ENCODE results near the gene SREBF1. TPM values are rescaled to one million over a fixed set of nuclear protein-coding genes. Genes with fewer than 3 reads are reported as not detected.

SREBF1 gene
- total and polyA plus RNA-seq, 10 of the 15 experiments (the other 5 are each of a cell fraction or from before 2014, with no cell fraction given) = 1.4 to 84.6 (median 20.4) TPM

- TF ChIP-seq NR2F1 (conservative IDR thresholded peaks at IDR 0.05) = no peak
- no peak for TF ChIP-seq MAX (IDR thresholded peaks at IDR 0.05; ENCODE audit: low read depth, low read length)
- TF ChIP-seq WRNIP1 (IDR thresholded peaks at IDR 0.05; ENCODE audit: borderline replicate concordance, low read depth, low read length) = no peak
- no peak for TF ChIP-seq ZNF207 (IDR thresholded peaks at IDR 0.05; ENCODE audit: borderline replicate concordance)
- TF ChIP-seq ZBTB33 (IDR thresholded peaks at IDR 0.05) = no peak
- no peak for TF ChIP-seq TCF7 (IDR thresholded peaks at IDR 0.05; ENCODE audit: borderline replicate concordance)
Measured at GRCh38 chr17:17845046-17845775, 8.4 kb upstream of the SREBF1 start (continued).

GRCh38 chr17:17844500-17844899 is 7.7 kb upstream of the SREBF1 start:
- intact Hi-C loops (cut with micrococcal nuclease; ENCODE audit: unreplicated experiment) = no loop called here
- CTCF ChIA-PET = no interaction called here
- FAIRE-seq (no peak), DNase-seq (ENCODE audit: low read depth, low spot score) (no peak), ATAC-seq (no peak)
- Histone ChIP-seq H3K9me3 (replicated peaks; ENCODE audit: control insufficient read depth, insufficient read depth, low read length) (no peaks in the 10 kb centered on the region), H2AFZ (ENCODE audit: control insufficient read depth, low read depth, low read length) (no peak overlapping the region), H3K4me1 (ENCODE audit: control insufficient read depth, insufficient read depth, low read length) (peaks cover 14% of the 10 kb centered on the region), H3K9ac (ENCODE audit: control insufficient read depth, insufficient read depth, low read length) (no peak overlapping the region), H3K27ac (ENCODE audit: control insufficient read depth, insufficient read depth) (no peak overlapping the region), H3K27me3 (replicated peaks in 1 of 2; ENCODE audit: control insufficient read depth in 2 of 2, insufficient read depth in 2 of 2, low read length in 1 of 2) (no peaks in the 10 kb centered on the region), H3K36me3 (ENCODE audit: control insufficient read depth in 2 of 2, insufficient read depth in 2 of 2, low read length in 1 of 2) (no peaks in the 10 kb centered on the region), H3K79me2 (ENCODE audit: control insufficient read depth, insufficient read depth, low read length) (no peaks in the 10 kb centered on the region), H3K4me3 (no peak overlapping the region), H3K4me2 (ENCODE audit: control insufficient read depth, insufficient read depth) (no peak overlapping the region), H4K20me1 (ENCODE audit: control insufficient read depth, insufficient read depth) (no peaks in the 10 kb centered on the region)
- RAD21 ChIA-PET (ENCODE audit: unreplicated experiment) = no interaction called here
- BruUV-seq (replicated peaks) = no TSS peak
- WGBS (ENCODE audit: insufficient coverage, insufficient replicate concordance, low lambda C conversion rate, missing lambda C conversion rate) = 67% methylated on average over 6 of the region's 6 CpGs
- SMC1A ChIA-PET (ENCODE audit: uncharacterized antibody, unreplicated experiment) = no interaction called here
- POLR2A ChIA-PET = no interaction called here
- in situ Hi-C loops (cut with MboI) = no loop called here
- TF ChIP-seq SMARCA5 (IDR thresholded peaks at IDR 0.05) (no peak), CEBPZ (IDR thresholded peaks at IDR 0.05; ENCODE audit: low read depth, low read length) (no peak), ZBTB11 (CRISPR knock-in tag; IDR thresholded peaks at IDR 0.05) (no peak), WRNIP1 (IDR thresholded peaks at IDR 0.05; ENCODE audit: borderline replicate concordance, low read depth, low read length) (no peak), RBBP5 (conservative IDR thresholded peaks at IDR 0.05) (no peak), RELB (IDR thresholded peaks at IDR 0.05; ENCODE audit: low read depth) (no peak)

Data from GM12878 (cell line).